NCI-H2196 treated with DMSO at 0.1 percent for 48 hours (cell line): Measurements from ENCODE around the gene CLN6.

Experiments
- DNase-seq: peaks from one replicate; lab custom pipeline; 2025; ENCODE audit not compliant: unreplicated experiment; lab: John Stamatoyannopoulos, UW

The CLN6 gene

GRCh38 chr15:68229386-68230156 is at the start of gene CLN6:
Gene CLN6 (minus strand): TSS chr15:68229728. CDS start chr15:68229584, 144 bp downstream.
- DNase-seq = peak; percentile 39

- DNase-seq = no peak
These were observed 49.3 kb upstream of the CLN6 start for GRCh38 chr15:68278595-68279405.

- no peak for DNase-seq
These were observed 48.7 kb upstream of the CLN6 start for GRCh38 chr15:68278345-68278594.

GRCh38 chr15:68277603-68278344 is 48.2 kb upstream of the CLN6 start, which contains the start of gene FEM1B:
Gene FEM1B (plus strand): TSS chr15:68277745. CDS start chr15:68278418, 673 bp downstream.
- peak; percentile 63 for DNase-seq

- DNase-seq = no peak
These were observed 47.6 kb upstream of the CLN6 start for GRCh38 chr15:68277131-68277602.

- DNase-seq = no peak
These were observed 47.1 kb upstream of the CLN6 start for GRCh38 chr15:68276668-68277067.

GRCh38 chr15:68275165-68275746 is 45.7 kb upstream of the CLN6 start:
- no peak for DNase-seq

- DNase-seq = no peak
These were observed 44.8 kb upstream of the CLN6 start for GRCh38 chr15:68274201-68274848.

- DNase-seq = no peak
These were observed 43.3 kb upstream of the CLN6 start for GRCh38 chr15:68272721-68273271.

GRCh38 chr15:68271854-68272471 is 42.4 kb upstream of the CLN6 start:
- DNase-seq = no peak

GRCh38 chr15:68268405-68268804 is 38.9 kb upstream of the CLN6 start:
- no peak for DNase-seq

- DNase-seq = no peak
These were observed 36.1 kb upstream of the CLN6 start for GRCh38 chr15:68265674-68266073.

GRCh38 chr15:68265081-68265480 is 35.6 kb upstream of the CLN6 start:
- no peak for DNase-seq

GRCh38 chr15:68264282-68264681 is 34.8 kb upstream of the CLN6 start:
- no peak for DNase-seq

GRCh38 chr15:68262514-68263356 is 33.2 kb upstream of the CLN6 start:
- DNase-seq = no peak

GRCh38 chr15:68261980-68262379 is 32.5 kb upstream of the CLN6 start:
- no peak for DNase-seq

GRCh38 chr15:68261241-68261640 is 31.7 kb upstream of the CLN6 start:
- no peak for DNase-seq

GRCh38 chr15:68259883-68260282 is 30.4 kb upstream of the CLN6 start:
- no peak for DNase-seq

- no peak for DNase-seq
These were observed 29.2 kb upstream of the CLN6 start for GRCh38 chr15:68258692-68259091.
